SK-N-SH (cell line): ENCODE data around the gene RAB4B. TPM values are rescaled to one million over a fixed set of nuclear protein-coding genes. Genes with fewer than 3 reads are reported as not detected.

Source experiments
- CTCF ChIA-PET: fragments of 300-600, 350-600 bp; formaldehyde crosslinking; extraction: SDS; loops from one replicate; lab custom pipeline; 2021; lab: Yijun Ruan, JAX
- POLR2A ChIA-PET: fragments of 350-600 bp; sonication (Branson Sonifier 250); formaldehyde crosslinking; extraction: SDS; loops from one replicate; lab custom pipeline; 2020; ENCODE audit warnings: antibody characterized with exemption, inconsistent platforms; lab: Yijun Ruan, JAX
- DNase-seq: peaks from one replicate; pipeline ENCODE4 v3.0.0; 2012
- H2AFZ ChIP-seq: fragments of 200-600 bp; sonication (generic); 2 replicates; pipeline ENCODE4 v1.8.1; 2016; ENCODE audit warnings: antibody characterized with exemption, mild to moderate bottlenecking, low read depth
- H3F3A ChIP-seq: fragments of 200-600 bp; sonication (generic); replicated peaks from 2 replicates; pipeline ENCODE3; 2016; ENCODE audit warnings: antibody characterized with exemption, mild to moderate bottlenecking; ENCODE audit not compliant: insufficient read depth
- H3K27ac ChIP-seq, 2 experiments: fragments of 200-500 bp in 1 of 2; fragments of 200-600 bp in 1 of 2; sonication (Bioruptor generic) in 1 of 2; sonication (generic), shearing (Covaris generic) in 1 of 2; 2 replicates each; pipeline versions ENCODE4 v1.5.1 to v1.6.1; 2014 to 2016; ENCODE audit warnings: low read depth in 2 of 2, inconsistent platforms in 1 of 2, low read length in 1 of 2, mild to moderate bottlenecking in 1 of 2, mixed read lengths in 1 of 2
- H3K27me3 ChIP-seq: fragments of 200-600 bp; sonication (generic), shearing (Covaris generic); 2 replicates; pipeline ENCODE4 v1.6.1; 2016; ENCODE audit warnings: mixed run types; ENCODE audit not compliant: insufficient read depth
- H3K36me3 ChIP-seq, 2 experiments: fragments of 200-500 bp in 1 of 2; fragments of 200-600 bp in 1 of 2; sonication (Bioruptor generic) in 1 of 2; sonication (generic) in 1 of 2; replicated peaks in 1 of 2; 2 replicates each; pipeline versions ENCODE3 to v1.5.1; 2014 to 2016; ENCODE audit warnings: low read length in 1 of 2, mild to moderate bottlenecking in 1 of 2; ENCODE audit not compliant: insufficient read depth in 2 of 2, control insufficient read depth in 1 of 2
- H3K4me1 ChIP-seq, 2 experiments: fragments of 200-500 bp in 1 of 2; fragments of 200-600 bp in 1 of 2; sonication (Bioruptor generic) in 1 of 2; sonication (generic), shearing (Covaris generic) in 1 of 2; 2 replicates each; pipeline versions ENCODE4 v1.5.1 to v1.6.1; 2014 to 2016; ENCODE audit warnings: low read depth in 1 of 2, low read length in 1 of 2, mixed run types in 1 of 2; ENCODE audit not compliant: insufficient read depth in 2 of 2, control insufficient read depth in 1 of 2
- H3K4me2 ChIP-seq: fragments of 200-600 bp; sonication (generic), shearing (Covaris generic); 2 replicates; pipeline ENCODE4 v1.6.1; 2017; ENCODE audit warnings: mixed run types
- H3K4me3 ChIP-seq, 2 experiments: fragments of 200-500 bp in 1 of 2; fragments of 200-600 bp in 1 of 2; sonication (Bioruptor generic) in 1 of 2; sonication (generic), shearing (Covaris generic) in 1 of 2; 2 replicates each; pipeline versions ENCODE4 v1.5.1 to v1.8.1; 2014 to 2016; ENCODE audit warnings: low read depth in 2 of 2, inconsistent platforms in 1 of 2, low read length in 1 of 2, mild to moderate bottlenecking in 1 of 2, mixed read lengths in 1 of 2, moderate library complexity in 1 of 2
- H3K79me2 ChIP-seq: fragments of 200-600 bp; sonication (generic); 2 replicates; pipeline ENCODE4 v1.8.1; 2017; ENCODE audit warnings: mild to moderate bottlenecking; ENCODE audit not compliant: insufficient read depth
- H3K9ac ChIP-seq: fragments of 200-600 bp; sonication (generic); 2 replicates; pipeline ENCODE4 v1.6.1; 2017; ENCODE audit warnings: mixed run types
- H3K9me2 ChIP-seq: fragments of 200-600 bp; sonication (generic); 2 replicates; pipeline ENCODE4 v1.6.1; 2017; ENCODE audit warnings: mixed run types
- H3K9me3 ChIP-seq: fragments of 200-600 bp; sonication (generic); 2 replicates; pipeline ENCODE4 v1.6.1; 2017; ENCODE audit warnings: mixed run types, mild to moderate bottlenecking, moderate library complexity
- H4K20me1 ChIP-seq: fragments of 200-600 bp; sonication (generic); 2 replicates; pipeline ENCODE4 v1.6.1; 2017; ENCODE audit warnings: mild to moderate bottlenecking, mixed run types; ENCODE audit not compliant: insufficient read depth
- ELF1 ChIP-seq: IDR thresholded peaks from 2 replicates; pipeline ENCODE4 v1.4.0; 2012
- FOXJ3 ChIP-seq: sonication (generic); formaldehyde crosslinking; IDR thresholded peaks from 2 replicates; pipeline ENCODE4 v1.5.1; 2020; ENCODE audit warnings: mild to moderate bottlenecking, missing genetic modification reagents
- GABPA ChIP-seq: IDR thresholded peaks from 2 replicates; pipeline ENCODE4 v1.4.0; 2012; ENCODE audit warnings: low read depth, mild to moderate bottlenecking
- GATA2 ChIP-seq: sonication (generic); formaldehyde crosslinking; IDR thresholded peaks from 2 replicates; pipeline ENCODE4 v1.5.0; 2020; ENCODE audit warnings: mild to moderate bottlenecking, missing genetic modification reagents
- MXI1 ChIP-seq: IDR thresholded peaks from 2 replicates; pipeline ENCODE4 v1.6.1; 2012; ENCODE audit warnings: mild to moderate bottlenecking, low read depth, low read length, improper control_type of control experiment
- RAD21 ChIP-seq: IDR thresholded peaks from 2 replicates; pipeline ENCODE4 v1.6.1; 2012; ENCODE audit warnings: mild to moderate bottlenecking, low read length
- RFX5 ChIP-seq: IDR thresholded peaks from 2 replicates; pipeline ENCODE4 v1.6.1; 2012; ENCODE audit warnings: mild to moderate bottlenecking, improper control_type of control experiment, low read length
- WGBS: methylation state at CpG from one replicate; pipeline ENCODE4 v1.1.6; 2017; ENCODE audit warnings: low lambda C conversion rate; 5-methylcytosine and 5-hydroxymethylcytosine counted together
- polyA plus RNA-seq, 3 experiments: library from polyadenylated mRNA; depleted of rRNA; stranded (reverse); fragments of >200 nt; gene quantifications; 2 replicates each; pipeline ENCODE4 v1.2.3, GENCODE V29; 2012
- TF ChIP-seq, protein P1 (sequence below): fragments of 200-600 bp; sonication (generic); IDR thresholded peaks from 2 replicates; pipeline ENCODE4 v1.6.1; 2017; ENCODE audit warnings: antibody characterized with exemption, mild to moderate bottlenecking, moderate library complexity
- TF ChIP-seq, protein P2 (sequence below): fragments of 150-350 bp; IDR thresholded peaks from 2 replicates; pipeline ENCODE4 v1.6.1; 2017; ENCODE audit warnings: antibody characterized with exemption, low read length, low read depth, borderline replicate concordance
- TF ChIP-seq, protein P3 (sequence below): IDR thresholded peaks from 2 replicates; pipeline ENCODE4; 2012

The RAB4B gene
- polyA plus RNA-seq, 1 of the 3 experiments (the other 2 are of a cell fraction), result 53.2 TPM

DNA sequence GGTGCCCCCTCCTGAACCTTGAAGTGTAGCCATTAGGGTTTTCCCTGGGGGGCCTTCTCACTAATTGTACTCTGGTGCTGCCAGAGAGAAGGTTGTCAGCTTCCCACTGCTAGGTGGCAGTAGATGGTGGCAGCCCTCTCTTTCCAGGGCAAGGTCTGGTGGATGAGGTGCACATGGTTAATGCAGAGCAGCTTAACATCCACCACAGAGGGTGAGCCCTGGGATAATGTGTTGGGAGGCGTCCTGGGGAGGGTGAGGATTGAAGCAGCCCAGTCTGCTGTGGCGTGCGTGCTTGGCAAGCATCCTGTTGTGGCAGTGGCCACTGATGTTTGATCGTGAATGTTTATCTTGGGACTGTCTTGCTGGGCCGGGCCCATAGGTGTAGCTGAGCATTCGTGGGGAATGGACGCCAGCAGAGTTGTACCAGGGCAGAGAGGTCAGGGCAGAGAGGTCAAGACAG lies 26.8 kb downstream of the RAB4B start:
- Histone ChIP-seq H2AFZ (no peak overlapping the region), H3K36me3 (peaks cover 38 to 55% of the 10 kb centered on the region in 2 experiments), H3K9me3 (no peaks in the 10 kb centered on the region), H3K27ac (no peak overlapping the region; a peak in 1 of 4 replicates), H3K4me2 (no peak overlapping the region), H3K9ac (no peak overlapping the region), H3K27me3 (no peaks in the 10 kb centered on the region), H3K4me3 (no peak overlapping the region), H3F3A (peaks cover 14% of the 10 kb centered on the region), H4K20me1 (peaks cover 96% of the 10 kb centered on the region), H3K79me2 (peaks cover 94% of the 10 kb centered on the region), H3K4me1 (peaks cover 42 to 73% of the 10 kb centered on the region in 2 experiments; a peak in 3 of 4 replicates), H3K9me2 (no peaks in the 10 kb centered on the region)
- 94% methylated on average over 7 of the region's 7 CpGs for WGBS
- CTCF ChIA-PET, result interaction anchor here (0.8 to 5.4 kb wide), 5 partner anchors 14 to 143 kb away, joined by 3 to 54 read pairs (median 18); partner anchors contain the start of genes ACTMAP, COQ8B, ITPKC and SNRPA
- POLR2A ChIA-PET, result no interaction called here
- no peak for DNase-seq
- no peak for TF ChIP-seq RFX5
- TF ChIP-seq, protein P1, sequence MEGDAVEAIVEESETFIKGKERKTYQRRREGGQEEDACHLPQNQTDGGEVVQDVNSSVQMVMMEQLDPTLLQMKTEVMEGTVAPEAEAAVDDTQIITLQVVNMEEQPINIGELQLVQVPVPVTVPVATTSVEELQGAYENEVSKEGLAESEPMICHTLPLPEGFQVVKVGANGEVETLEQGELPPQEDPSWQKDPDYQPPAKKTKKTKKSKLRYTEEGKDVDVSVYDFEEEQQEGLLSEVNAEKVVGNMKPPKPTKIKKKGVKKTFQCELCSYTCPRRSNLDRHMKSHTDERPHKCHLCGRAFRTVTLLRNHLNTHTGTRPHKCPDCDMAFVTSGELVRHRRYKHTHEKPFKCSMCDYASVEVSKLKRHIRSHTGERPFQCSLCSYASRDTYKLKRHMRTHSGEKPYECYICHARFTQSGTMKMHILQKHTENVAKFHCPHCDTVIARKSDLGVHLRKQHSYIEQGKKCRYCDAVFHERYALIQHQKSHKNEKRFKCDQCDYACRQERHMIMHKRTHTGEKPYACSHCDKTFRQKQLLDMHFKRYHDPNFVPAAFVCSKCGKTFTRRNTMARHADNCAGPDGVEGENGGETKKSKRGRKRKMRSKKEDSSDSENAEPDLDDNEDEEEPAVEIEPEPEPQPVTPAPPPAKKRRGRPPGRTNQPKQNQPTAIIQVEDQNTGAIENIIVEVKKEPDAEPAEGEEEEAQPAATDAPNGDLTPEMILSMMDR, result 0 out of 2 replicates have a peak, but pooled peaks have one; percentile 11

DNA sequence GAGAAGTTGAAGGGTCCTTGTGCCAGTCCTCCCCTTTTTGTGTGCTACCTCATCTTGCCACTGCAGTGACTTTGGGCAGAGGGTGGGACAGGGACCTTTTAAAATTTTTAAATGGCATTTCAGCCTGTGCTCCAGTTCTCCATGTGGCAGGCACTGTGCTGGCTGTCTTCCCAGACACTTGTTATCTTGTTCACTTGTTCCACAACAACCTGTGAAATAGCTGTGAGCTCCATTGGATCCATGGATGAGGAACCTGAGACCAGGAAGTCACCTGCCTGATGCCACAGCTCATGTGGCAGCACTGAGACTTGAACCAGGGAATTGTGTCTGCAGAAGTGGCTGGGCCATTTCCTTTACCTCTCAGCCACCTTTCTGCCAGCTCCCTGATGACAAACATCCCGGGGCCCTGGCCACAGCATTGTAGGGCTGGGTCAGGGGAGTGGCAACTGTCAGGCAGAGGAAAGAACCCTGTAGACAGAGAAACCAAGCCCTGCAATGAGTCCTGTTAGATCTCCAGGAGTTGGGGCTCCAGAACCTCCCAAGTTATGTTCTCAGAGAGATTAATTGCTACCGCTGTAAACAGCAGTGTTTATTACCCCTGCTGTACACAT lies 27.3 kb downstream of the RAB4B start:
- no CpG with 5 or more reads among the region's 2 CpGs for WGBS
- H3K9me2 ChIP-seq, result no peaks in the 10 kb centered on the region
- no peak for TF ChIP-seq FOXJ3 (CRISPR knock-in tag)
- no peak for TF ChIP-seq GATA2
- no peak for TF ChIP-seq RFX5
- TF ChIP-seq GABPA, result no peak
- TF ChIP-seq, protein P1, result no peak
- TF ChIP-seq, protein P2, sequence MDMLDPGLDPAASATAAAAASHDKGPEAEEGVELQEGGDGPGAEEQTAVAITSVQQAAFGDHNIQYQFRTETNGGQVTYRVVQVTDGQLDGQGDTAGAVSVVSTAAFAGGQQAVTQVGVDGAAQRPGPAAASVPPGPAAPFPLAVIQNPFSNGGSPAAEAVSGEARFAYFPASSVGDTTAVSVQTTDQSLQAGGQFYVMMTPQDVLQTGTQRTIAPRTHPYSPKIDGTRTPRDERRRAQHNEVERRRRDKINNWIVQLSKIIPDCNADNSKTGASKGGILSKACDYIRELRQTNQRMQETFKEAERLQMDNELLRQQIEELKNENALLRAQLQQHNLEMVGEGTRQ, result no peak
- no peak for TF ChIP-seq MXI1
- TF ChIP-seq, protein P3, sequence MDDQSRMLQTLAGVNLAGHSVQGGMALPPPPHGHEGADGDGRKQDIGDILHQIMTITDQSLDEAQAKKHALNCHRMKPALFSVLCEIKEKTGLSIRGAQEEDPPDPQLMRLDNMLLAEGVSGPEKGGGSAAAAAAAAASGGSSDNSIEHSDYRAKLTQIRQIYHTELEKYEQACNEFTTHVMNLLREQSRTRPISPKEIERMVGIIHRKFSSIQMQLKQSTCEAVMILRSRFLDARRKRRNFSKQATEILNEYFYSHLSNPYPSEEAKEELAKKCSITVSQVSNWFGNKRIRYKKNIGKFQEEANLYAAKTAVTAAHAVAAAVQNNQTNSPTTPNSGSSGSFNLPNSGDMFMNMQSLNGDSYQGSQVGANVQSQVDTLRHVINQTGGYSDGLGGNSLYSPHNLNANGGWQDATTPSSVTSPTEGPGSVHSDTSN, result no peak
- no peak for TF ChIP-seq ELF1
- no peak for TF ChIP-seq RAD21
- TF ChIP-seq, all 33 proteins: peak for 0
- H3K27ac ChIP-seq, result peak overlapping the region; percentile 72 to 78; a peak in 3 of 4 replicates
- no peak for DNase-seq
- H3K4me3 ChIP-seq, result no peak overlapping the region
- ChIA-PET CTCF (interaction anchor here (0.8 to 5.4 kb wide), 5 partner anchors 13 to 171 kb away, joined by 3 to 54 read pairs (median 18); partner anchors contain the start of genes ACTMAP, COQ8B, ITPKC and SNRPA), POLR2A (no interaction called here)
- H3K27me3 ChIP-seq, result no peaks in the 10 kb centered on the region
- H3K4me2 ChIP-seq, result no peak overlapping the region
- H2AFZ ChIP-seq, result no peak overlapping the region
- no peak overlapping the region for H3K9ac ChIP-seq
- H3K36me3 ChIP-seq, result peaks cover 40 to 60% of the 10 kb centered on the region in 2 experiments
- peaks cover 92% of the 10 kb centered on the region for H3K79me2 ChIP-seq
- peaks cover 94% of the 10 kb centered on the region for H4K20me1 ChIP-seq
- peaks cover 40 to 69% of the 10 kb centered on the region in 2 experiments; a peak in 3 of 4 replicates for H3K4me1 ChIP-seq
- no peaks in the 10 kb centered on the region for H3K9me3 ChIP-seq
- H3F3A ChIP-seq, result peaks cover 18% of the 10 kb centered on the region
